ENCODE results near the gene PRLHR.

Gene PRLHR

GRCh38 chr10:118585794-118586193 lies 9.7 kb downstream of the PRLHR start:
- H3K36me3 ChIP-seq (ENCODE audit: control insufficient read depth, low read depth, low read length), result no peaks in the 10 kb centered on the region

GRCh38 chr10:118585234-118585633 lies 10.2 kb downstream of the PRLHR start:
- no peaks in the 10 kb centered on the region for H3K9me3 ChIP-seq (ENCODE audit: control insufficient read depth, low read depth, low read length)
- H3K9ac ChIP-seq (ENCODE audit: low read length), result no peak overlapping the region
- no peaks in the 10 kb centered on the region for H3K27me3 ChIP-seq (ENCODE audit: control insufficient read depth, insufficient read depth, low read length)
- H3K27ac ChIP-seq (ENCODE audit: low read length), result no peak overlapping the region
- no peak overlapping the region for H3K4me3 ChIP-seq (ENCODE audit: low read length)
- H3K4me1 ChIP-seq (ENCODE audit: control insufficient read depth, low read depth, low read length), result no peaks in the 10 kb centered on the region
- H3K36me3 ChIP-seq (ENCODE audit: control insufficient read depth, low read depth, low read length), result no peaks in the 10 kb centered on the region

More at GRCh38 chr10:118585794-118586193, 9.7 kb downstream of the PRLHR start:
- Histone ChIP-seq H3K4me1 (ENCODE audit: control insufficient read depth, low read depth, low read length) (no peaks in the 10 kb centered on the region), H3K4me3 (ENCODE audit: low read length) (no peak overlapping the region), H3K9me3 (ENCODE audit: control insufficient read depth, low read depth, low read length) (no peaks in the 10 kb centered on the region), H3K9ac (ENCODE audit: low read length) (no peak overlapping the region), H3K27me3 (ENCODE audit: control insufficient read depth, insufficient read depth, low read length) (no peaks in the 10 kb centered on the region), H3K27ac (ENCODE audit: low read length) (no peak overlapping the region)

- Histone ChIP-seq H3K4me1 (ENCODE audit: control insufficient read depth, low read depth, low read length) (no peaks in the 10 kb centered on the region), H3K27me3 (ENCODE audit: control insufficient read depth, insufficient read depth, low read length) (no peaks in the 10 kb centered on the region), H3K36me3 (ENCODE audit: control insufficient read depth, low read depth, low read length) (no peaks in the 10 kb centered on the region), H3K27ac (ENCODE audit: low read length) (no peak overlapping the region), H3K4me3 (ENCODE audit: low read length) (no peak overlapping the region), H3K9ac (ENCODE audit: low read length) (no peak overlapping the region), H3K9me3 (ENCODE audit: control insufficient read depth, low read depth, low read length) (no peaks in the 10 kb centered on the region)
Measured at GRCh38 chr10:118584181-118584954, 11.1 kb downstream of the PRLHR start.

GRCh38 chr10:118583611-118584010 lies 11.8 kb downstream of the PRLHR start:
- no peaks in the 10 kb centered on the region for H3K36me3 ChIP-seq (ENCODE audit: control insufficient read depth, low read depth, low read length)
- no peaks in the 10 kb centered on the region for H3K9me3 ChIP-seq (ENCODE audit: control insufficient read depth, low read depth, low read length)
- H3K27ac ChIP-seq (ENCODE audit: low read length), result no peak overlapping the region
- H3K9ac ChIP-seq (ENCODE audit: low read length), result no peak overlapping the region
- no peak overlapping the region for H3K4me3 ChIP-seq (ENCODE audit: low read length)
- no peaks in the 10 kb centered on the region for H3K27me3 ChIP-seq (ENCODE audit: control insufficient read depth, insufficient read depth, low read length)
- H3K4me1 ChIP-seq (ENCODE audit: control insufficient read depth, low read depth, low read length), result no peaks in the 10 kb centered on the region

- Histone ChIP-seq H3K9me3 (ENCODE audit: control insufficient read depth, low read depth, low read length) (no peaks in the 10 kb centered on the region), H3K36me3 (ENCODE audit: control insufficient read depth, low read depth, low read length) (no peaks in the 10 kb centered on the region), H3K27ac (ENCODE audit: low read length) (no peak overlapping the region), H3K4me1 (ENCODE audit: control insufficient read depth, low read depth, low read length) (no peaks in the 10 kb centered on the region), H3K4me3 (ENCODE audit: low read length) (no peak overlapping the region), H3K9ac (ENCODE audit: low read length) (no peak overlapping the region), H3K27me3 (ENCODE audit: control insufficient read depth, insufficient read depth, low read length) (no peaks in the 10 kb centered on the region)
Measured at GRCh38 chr10:118582511-118582910, 12.9 kb downstream of the PRLHR start.

GRCh38 chr10:118581340-118581739 lies 14.1 kb downstream of the PRLHR start:
- H3K27me3 ChIP-seq (ENCODE audit: control insufficient read depth, insufficient read depth, low read length), result no peaks in the 10 kb centered on the region
- H3K9ac ChIP-seq (ENCODE audit: low read length), result no peak overlapping the region
- no peak overlapping the region for H3K4me3 ChIP-seq (ENCODE audit: low read length)
- no peak overlapping the region for H3K27ac ChIP-seq (ENCODE audit: low read length)
- H3K36me3 ChIP-seq (ENCODE audit: control insufficient read depth, low read depth, low read length), result no peaks in the 10 kb centered on the region
- no peaks in the 10 kb centered on the region for H3K4me1 ChIP-seq (ENCODE audit: control insufficient read depth, low read depth, low read length)
- no peaks in the 10 kb centered on the region for H3K9me3 ChIP-seq (ENCODE audit: control insufficient read depth, low read depth, low read length)

- Histone ChIP-seq H3K36me3 (ENCODE audit: control insufficient read depth, low read depth, low read length) (no peaks in the 10 kb centered on the region), H3K27me3 (ENCODE audit: control insufficient read depth, insufficient read depth, low read length) (no peaks in the 10 kb centered on the region), H3K9ac (ENCODE audit: low read length) (no peak overlapping the region), H3K4me3 (ENCODE audit: low read length) (no peak overlapping the region), H3K27ac (ENCODE audit: low read length) (no peak overlapping the region), H3K4me1 (ENCODE audit: control insufficient read depth, low read depth, low read length) (no peaks in the 10 kb centered on the region), H3K9me3 (ENCODE audit: control insufficient read depth, low read depth, low read length) (no peaks in the 10 kb centered on the region)
Measured at GRCh38 chr10:118580702-118581101, 14.7 kb downstream of the PRLHR start.

- Histone ChIP-seq H3K27me3 (ENCODE audit: control insufficient read depth, insufficient read depth, low read length) (no peaks in the 10 kb centered on the region), H3K9me3 (ENCODE audit: control insufficient read depth, low read depth, low read length) (no peaks in the 10 kb centered on the region), H3K36me3 (ENCODE audit: control insufficient read depth, low read depth, low read length) (no peaks in the 10 kb centered on the region), H3K4me1 (ENCODE audit: control insufficient read depth, low read depth, low read length) (no peaks in the 10 kb centered on the region), H3K27ac (ENCODE audit: low read length) (no peak overlapping the region), H3K4me3 (ENCODE audit: low read length) (no peak overlapping the region), H3K9ac (ENCODE audit: low read length) (no peak overlapping the region)
Measured at GRCh38 chr10:118573512-118573911, 21.9 kb downstream of the PRLHR start.

- Histone ChIP-seq H3K36me3 (ENCODE audit: control insufficient read depth, low read depth, low read length) (no peaks in the 10 kb centered on the region), H3K27ac (ENCODE audit: low read length) (no peak overlapping the region), H3K9me3 (ENCODE audit: control insufficient read depth, low read depth, low read length) (no peaks in the 10 kb centered on the region), H3K4me3 (ENCODE audit: low read length) (no peak overlapping the region), H3K4me1 (ENCODE audit: control insufficient read depth, low read depth, low read length) (no peaks in the 10 kb centered on the region), H3K9ac (ENCODE audit: low read length) (no peak overlapping the region), H3K27me3 (ENCODE audit: control insufficient read depth, insufficient read depth, low read length) (no peaks in the 10 kb centered on the region)
Measured at GRCh38 chr10:118572256-118573041, 23.0 kb downstream of the PRLHR start.

- no peaks in the 10 kb centered on the region for H3K4me1 ChIP-seq (ENCODE audit: control insufficient read depth, low read depth, low read length)
- no peak overlapping the region for H3K4me3 ChIP-seq (ENCODE audit: low read length)
- no peaks in the 10 kb centered on the region for H3K36me3 ChIP-seq (ENCODE audit: control insufficient read depth, low read depth, low read length)
- H3K9ac ChIP-seq (ENCODE audit: low read length), result no peak overlapping the region
- no peak overlapping the region for H3K27ac ChIP-seq (ENCODE audit: low read length)
- H3K9me3 ChIP-seq (ENCODE audit: control insufficient read depth, low read depth, low read length), result no peaks in the 10 kb centered on the region
- no peaks in the 10 kb centered on the region for H3K27me3 ChIP-seq (ENCODE audit: control insufficient read depth, insufficient read depth, low read length)
Measured at GRCh38 chr10:118571123-118571522, 24.3 kb downstream of the PRLHR start.

- no peaks in the 10 kb centered on the region for H3K9me3 ChIP-seq (ENCODE audit: control insufficient read depth, low read depth, low read length)
- no peaks in the 10 kb centered on the region for H3K4me1 ChIP-seq (ENCODE audit: control insufficient read depth, low read depth, low read length)
- H3K36me3 ChIP-seq (ENCODE audit: control insufficient read depth, low read depth, low read length), result no peaks in the 10 kb centered on the region
- no peak overlapping the region for H3K4me3 ChIP-seq (ENCODE audit: low read length)
- no peak overlapping the region for H3K9ac ChIP-seq (ENCODE audit: low read length)
- H3K27me3 ChIP-seq (ENCODE audit: control insufficient read depth, insufficient read depth, low read length), result no peaks in the 10 kb centered on the region
- H3K27ac ChIP-seq (ENCODE audit: low read length), result no peak overlapping the region
Measured at GRCh38 chr10:118570591-118570990, 24.9 kb downstream of the PRLHR start.

GRCh38 chr10:118569882-118570252 lies 25.6 kb downstream of the PRLHR start:
- no peaks in the 10 kb centered on the region for H3K9me3 ChIP-seq (ENCODE audit: control insufficient read depth, low read depth, low read length)
- H3K4me3 ChIP-seq (ENCODE audit: low read length), result no peak overlapping the region
- H3K36me3 ChIP-seq (ENCODE audit: control insufficient read depth, low read depth, low read length), result no peaks in the 10 kb centered on the region
- H3K4me1 ChIP-seq (ENCODE audit: control insufficient read depth, low read depth, low read length), result no peaks in the 10 kb centered on the region
- H3K27me3 ChIP-seq (ENCODE audit: control insufficient read depth, insufficient read depth, low read length), result no peaks in the 10 kb centered on the region
- no peak overlapping the region for H3K9ac ChIP-seq (ENCODE audit: low read length)
- no peak overlapping the region for H3K27ac ChIP-seq (ENCODE audit: low read length)
